Cortex of kidney (tissue), 1 donor: ENCODE results near the gene NAA38.
"Not testable (repeated sequence)": the region's sequence is repeated elsewhere in the genome, so short reads cannot be mapped to it uniquely, and the experiment has no call there.

ENCODE experiments used
- DNase-seq: peaks from one replicate; lab custom pipeline; 2025; lab: John Stamatoyannopoulos, UW

Gene NAA38

GRCh38 chr17:7882068-7882467 is 24.7 kb upstream of the NAA38 start:
- no peak for DNase-seq

GRCh38 chr17:7881276-7882054 is 24.1 kb upstream of the NAA38 start:
- DNase-seq: no peak

DNA sequence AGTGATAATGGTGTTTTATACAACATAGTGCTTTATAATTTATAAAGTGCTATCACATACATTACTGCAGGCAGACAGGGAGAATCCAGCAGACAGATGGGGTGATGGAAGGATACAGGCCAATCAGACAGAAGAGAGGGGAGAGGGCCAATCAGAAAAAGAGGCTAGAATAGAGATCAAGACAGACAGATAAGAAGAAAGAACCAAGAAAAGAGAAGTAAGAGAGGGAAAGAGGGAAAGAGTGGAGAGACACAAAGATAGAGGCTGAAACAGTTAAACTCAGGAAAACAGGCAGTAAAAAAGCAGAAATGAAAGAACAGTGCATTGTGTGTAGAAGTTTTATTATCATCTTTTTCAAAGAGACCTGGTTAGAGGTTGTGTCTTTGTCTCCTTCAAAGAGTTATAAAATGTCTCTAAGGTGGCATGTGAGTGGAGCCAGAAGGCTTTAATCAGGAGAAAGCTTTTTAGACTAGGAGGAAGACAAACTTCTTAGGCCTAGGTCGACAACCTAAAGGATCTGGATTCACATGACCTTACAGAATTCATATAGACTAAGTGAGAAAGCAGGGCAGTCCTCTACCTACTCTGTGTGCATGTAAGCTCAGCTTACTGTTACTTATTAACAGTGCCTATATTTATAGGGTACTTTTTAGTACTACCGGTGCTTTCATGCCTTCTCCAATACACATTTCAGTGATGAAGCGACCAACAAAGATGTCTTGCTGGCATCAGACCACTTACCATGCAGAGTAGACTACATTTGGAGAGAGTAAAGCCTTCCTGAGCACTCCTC is 22.9 kb upstream of the NAA38 start:
- no peak for DNase-seq

DNA sequence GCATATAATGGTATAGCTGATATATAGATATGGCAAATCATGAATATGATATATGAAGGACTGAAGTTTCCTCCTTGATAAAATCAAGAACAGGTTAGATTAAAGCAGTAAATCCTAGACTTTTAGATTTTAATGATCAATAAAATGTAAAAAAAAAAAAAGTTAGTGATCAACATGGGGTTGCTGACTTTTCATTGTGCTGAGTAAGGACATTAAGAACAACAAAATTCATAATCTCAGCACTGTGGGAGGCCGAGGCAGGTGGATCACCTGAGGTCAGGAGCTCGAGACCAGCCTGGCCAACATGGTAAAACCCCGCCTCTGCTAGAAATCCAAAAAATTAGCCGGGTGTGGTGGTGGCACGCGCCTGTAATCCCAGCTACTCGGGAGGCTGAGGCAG is 20.9 kb upstream of the NAA38 start:
- no peak for DNase-seq

- no peak for DNase-seq
These were observed 18.5 kb upstream of the NAA38 start for GRCh38 chr17:7875804-7876370.

GRCh38 chr17:7873051-7873450 is 15.7 kb upstream of the NAA38 start:
- no peak for DNase-seq

- no peak for DNase-seq
These were observed 10.5 kb upstream of the NAA38 start for GRCh38 chr17:7867881-7868329.

- DNase-seq: no peak
These were observed 7.8 kb upstream of the NAA38 start for GRCh38 chr17:7864995-7865650.

GRCh38 chr17:7864384-7864783 is 7.0 kb upstream of the NAA38 start:
- DNase-seq: not testable (repeated sequence)

GRCh38 chr17:7862692-7863437 is 5.5 kb upstream of the NAA38 start:
- no peak for DNase-seq

- DNase-seq: no peak
These were observed 1.7 kb upstream of the NAA38 start for GRCh38 chr17:7859028-7859427.

GRCh38 chr17:7858522-7858810 is 1.1 kb upstream of the NAA38 start:
- no peak for DNase-seq

GRCh38 chr17:7857713-7858521 is 558 bp upstream of the NAA38 start, which contains the start of gene CYB5D1:
TSS of gene CYB5D1 (plus strand) at chr17:7858003. CDS start at chr17:7858135, 132 bp downstream.
- no peak for DNase-seq

- no peak for DNase-seq
These were observed 1.1 kb downstream of the NAA38 start for GRCh38 chr17:7856011-7856810.

- DNase-seq: no peak
These were observed 1.7 kb downstream of the NAA38 start for GRCh38 chr17:7855660-7856010.

DNA sequence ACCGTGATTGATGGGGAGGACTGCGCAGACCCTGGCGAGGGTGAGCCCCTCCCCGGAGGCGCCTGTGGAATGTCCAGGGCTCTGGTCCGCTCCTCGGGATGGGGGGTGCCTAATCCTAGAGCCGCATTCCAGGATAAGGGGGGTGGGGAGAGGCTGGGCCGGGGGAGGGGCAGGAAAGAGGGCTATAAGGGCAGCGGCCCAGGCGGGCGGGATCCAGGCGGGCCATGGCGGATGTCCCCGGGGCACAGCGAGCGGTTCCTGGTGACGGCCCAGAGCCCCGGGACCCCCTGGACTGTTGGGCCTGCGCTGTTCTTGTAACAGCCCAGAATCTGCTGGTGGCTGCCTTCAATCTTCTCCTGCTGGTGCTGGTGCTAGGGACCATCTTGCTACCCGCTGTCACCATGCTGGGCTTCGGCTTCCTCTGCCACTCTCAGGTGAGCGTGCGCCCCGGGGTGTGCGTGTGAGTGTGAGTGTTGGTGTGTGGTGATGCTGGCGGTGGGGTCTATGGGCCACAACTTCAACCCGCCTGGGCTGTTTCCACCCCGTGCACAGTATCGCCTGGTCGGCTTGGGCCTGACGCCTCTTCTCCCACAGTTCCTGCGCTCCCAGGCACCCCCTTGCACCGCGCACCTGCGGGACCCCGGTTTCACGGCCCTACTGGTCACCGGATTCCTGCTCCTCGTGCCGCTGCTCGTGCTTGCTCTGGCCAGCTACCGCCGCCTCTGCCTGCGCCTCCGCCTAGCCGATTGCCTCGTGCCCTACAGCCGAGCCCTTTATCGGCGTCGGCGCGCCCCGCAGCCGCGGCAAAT is 2.3 kb downstream of the NAA38 start, which contains the start of gene TMEM88:
TMEM88 (plus strand) TSS at position 216 of the 809 bp plus-strand sequence; CDS start at position 225, 9 bp downstream.
- no peak for DNase-seq

DNA sequence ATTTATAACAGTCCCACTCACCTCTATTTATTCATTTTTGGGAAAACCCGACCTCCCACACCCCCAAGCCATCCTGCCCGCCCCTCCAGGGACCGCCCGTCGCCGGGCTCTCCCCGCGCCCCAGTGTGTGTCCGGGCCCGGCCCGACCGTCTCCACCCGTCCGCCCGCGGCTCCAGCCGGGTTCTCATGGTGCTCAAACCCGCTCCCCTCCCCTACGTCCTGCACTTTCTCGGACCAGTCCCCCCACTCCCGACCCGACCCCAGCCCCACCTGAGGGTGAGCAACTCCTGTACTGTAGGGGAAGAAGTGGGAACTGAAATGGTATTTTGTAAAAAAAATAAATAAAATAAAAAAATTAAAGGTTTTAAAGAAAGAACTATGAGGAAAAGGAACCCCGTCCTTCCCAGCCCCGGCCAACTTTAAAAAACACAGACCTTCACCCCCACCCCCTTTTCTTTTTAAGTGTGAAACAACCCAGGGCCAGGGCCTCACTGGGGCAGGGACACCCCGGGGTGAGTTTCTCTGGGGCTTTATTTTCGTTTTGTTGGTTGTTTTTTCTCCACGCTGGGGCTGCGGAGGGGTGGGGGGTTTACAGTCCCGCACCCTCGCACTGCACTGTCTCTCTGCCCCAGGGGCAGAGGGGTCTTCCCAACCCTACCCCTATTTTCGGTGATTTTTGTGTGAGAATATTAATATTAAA is 3.1 kb downstream of the NAA38 start:
- no peak for DNase-seq

GRCh38 chr17:7853691-7854038 is 3.7 kb downstream of the NAA38 start:
- DNase-seq: no peak
